HG02623 (cell line): ENCODE measurements around the gene PYGM.
A peak's percentile ranks its signal among the peaks of the same experiment; 100 is the strongest.

ENCODE experiments used
- ATAC-seq: cut with Tn5 transposase; IDR thresholded peaks from one replicate; pipeline ENCODE4 v1.9.1; 2021; ENCODE audit warnings: moderate library complexity; ENCODE audit not compliant: unreplicated experiment

Gene PYGM

DNA sequence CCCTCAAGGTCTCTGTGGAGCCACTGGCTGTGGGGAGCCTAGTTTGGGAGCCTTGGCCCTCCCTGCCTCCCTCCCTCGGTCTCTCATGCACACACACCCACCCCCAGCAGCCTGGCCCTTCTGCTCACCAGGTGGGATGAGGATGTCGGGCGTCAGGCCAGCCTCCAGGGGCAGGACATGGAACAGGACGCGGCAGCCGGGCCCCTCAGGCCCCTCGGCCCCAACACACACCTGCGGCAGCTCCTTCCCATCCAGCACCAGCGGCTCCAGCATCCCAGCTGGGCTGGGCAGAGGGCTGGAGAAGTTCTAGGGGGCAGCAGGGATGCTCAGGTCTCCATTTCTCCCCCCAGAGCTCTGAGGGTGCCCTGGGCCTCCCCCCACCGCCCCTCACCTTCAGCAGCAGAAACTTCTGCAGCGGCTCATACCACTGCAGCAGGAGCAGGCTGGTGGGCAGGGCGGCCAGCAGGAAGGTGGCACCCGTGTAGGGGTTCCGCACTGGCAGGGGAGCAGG, 32.1 kb upstream of the PYGM start:
- ATAC-seq, result no peak

DNA sequence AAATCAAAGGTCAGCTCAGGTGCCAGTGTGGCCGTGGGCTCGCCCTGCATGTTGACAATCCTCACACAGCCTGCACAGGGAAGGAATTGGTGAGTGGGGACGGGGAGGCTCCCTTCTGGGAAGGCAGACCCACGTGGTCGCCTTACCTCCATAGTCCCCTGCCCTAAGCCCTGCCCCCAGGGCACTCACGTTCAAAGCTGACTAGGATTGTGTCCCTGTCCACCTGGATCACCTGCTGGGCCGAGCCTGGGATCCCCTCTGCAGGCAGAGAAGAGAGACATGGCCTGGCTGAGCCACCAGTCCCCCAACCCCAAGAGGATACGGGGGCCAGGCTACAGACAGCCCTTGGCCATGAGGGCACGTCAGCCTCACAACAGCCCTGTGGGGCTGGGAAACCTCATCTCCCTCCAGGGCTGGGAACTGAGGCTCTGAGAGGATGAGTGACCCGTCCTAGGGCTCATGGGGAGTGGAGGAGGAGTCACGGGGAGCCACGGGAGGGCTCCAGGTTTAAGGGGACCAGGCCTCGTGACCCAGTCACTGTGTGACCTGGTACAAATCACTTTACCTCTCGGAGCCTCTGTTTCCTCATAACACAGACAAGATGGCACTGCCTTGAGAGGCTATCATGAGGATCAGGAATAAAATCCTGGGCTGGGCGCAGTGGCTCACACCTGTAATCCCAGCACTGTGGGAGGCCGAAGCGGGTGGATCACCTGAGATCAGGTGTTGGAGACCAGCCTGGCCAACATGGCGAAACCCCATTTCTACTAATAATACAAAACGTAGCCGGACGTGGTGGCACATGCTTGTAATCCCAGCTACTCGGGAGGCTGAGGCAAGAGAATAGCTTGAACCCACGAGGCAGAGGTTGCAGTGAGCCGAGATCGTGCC, 30.7 kb upstream of the PYGM start:
- no peak for ATAC-seq

- no peak for ATAC-seq
Observed at GRCh38 chr11:64789331-64790204, 29.8 kb upstream of the PYGM start.

GRCh38 chr11:64788321-64789215, 28.8 kb upstream of the PYGM start:
- ATAC-seq, result no peak

DNA sequence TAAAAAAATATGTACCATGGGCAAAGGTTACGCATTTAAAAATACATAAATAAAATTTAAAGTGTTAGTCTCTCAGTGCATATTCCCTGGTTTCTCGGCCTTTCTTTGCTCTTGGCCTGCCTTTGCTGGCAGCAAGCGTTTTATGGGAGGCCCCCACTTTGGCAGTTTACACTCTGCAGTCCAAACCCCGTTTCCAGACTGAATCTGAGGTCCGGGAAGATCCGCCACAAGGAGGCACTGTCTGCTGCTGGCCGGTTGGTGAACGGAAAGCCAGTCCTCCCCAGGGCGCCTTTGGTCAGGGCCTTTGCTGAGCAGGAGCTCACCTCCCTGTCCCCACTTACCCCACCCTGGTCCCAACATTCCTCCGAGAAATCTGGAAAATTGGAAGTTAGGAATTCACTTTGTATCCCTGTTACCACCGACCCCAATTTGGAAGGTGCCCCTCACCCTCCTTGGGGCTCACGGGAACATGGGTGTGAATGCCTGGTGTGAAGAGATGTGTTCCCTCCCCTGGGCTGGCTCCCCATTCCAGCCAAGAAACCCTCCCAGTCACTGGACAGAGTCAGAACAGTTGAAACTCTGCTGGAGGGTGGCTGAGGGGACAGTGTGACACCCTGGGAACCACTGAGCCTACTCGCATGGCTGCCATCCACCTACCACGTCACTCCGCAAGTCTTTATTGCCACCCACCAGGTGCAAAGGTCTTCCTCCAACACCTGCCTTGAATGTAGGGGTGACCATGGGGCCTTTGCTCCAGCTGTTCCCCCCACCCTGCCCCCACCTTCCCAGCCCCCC, 27.9 kb upstream of the PYGM start:
- ATAC-seq, result no peak

DNA sequence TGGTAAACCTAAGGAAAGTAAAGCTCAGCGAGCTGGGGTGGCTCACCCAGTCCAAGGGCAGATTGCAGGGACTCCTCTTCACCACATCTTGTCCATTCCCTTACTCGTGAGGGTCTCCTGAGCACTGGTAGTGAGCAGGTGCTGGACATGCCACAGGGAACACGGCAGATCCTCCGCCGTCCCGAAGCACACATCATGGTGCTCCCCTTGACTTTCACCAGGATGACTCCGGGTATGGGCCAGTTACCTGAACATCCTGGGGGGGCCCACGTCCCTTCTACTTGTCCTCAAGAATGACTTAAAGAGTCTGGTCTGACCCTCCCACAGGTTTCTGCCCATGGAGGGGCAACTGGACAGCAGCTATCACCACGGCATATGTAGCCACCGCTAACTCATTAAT, 26.5 kb upstream of the PYGM start:
- ATAC-seq, result no peak

- ATAC-seq, result no peak
Observed at GRCh38 chr11:64784813-64785581, 25.2 kb upstream of the PYGM start.

GRCh38 chr11:64778473-64779298, 18.9 kb upstream of the PYGM start, which contains the start of gene SF1:
SF1 (minus strand) TSS chr11:64778542; CDS start chr11:64778392, 150 bp downstream.
- ATAC-seq, result peak; percentile 78

DNA sequence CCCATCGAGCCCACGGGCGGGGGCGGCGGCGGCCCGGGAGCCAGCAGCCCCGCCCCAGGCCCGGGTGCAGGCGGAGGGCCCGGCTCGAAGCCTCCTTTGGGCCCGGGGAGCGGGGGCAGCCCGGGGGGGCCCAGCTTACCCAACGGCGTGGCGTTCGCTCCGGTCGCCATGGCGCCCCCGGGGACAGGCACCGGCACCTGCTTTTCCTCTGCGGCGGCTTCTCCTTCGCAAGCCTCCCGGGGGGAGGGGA, 18.4 kb upstream of the PYGM start:
- ATAC-seq, result peak; percentile 15

GRCh38 chr11:64777449-64778222, 17.9 kb upstream of the PYGM start:
- ATAC-seq, result no peak

- ATAC-seq, result no peak
Observed at GRCh38 chr11:64776875-64777274, 17.1 kb upstream of the PYGM start.

DNA sequence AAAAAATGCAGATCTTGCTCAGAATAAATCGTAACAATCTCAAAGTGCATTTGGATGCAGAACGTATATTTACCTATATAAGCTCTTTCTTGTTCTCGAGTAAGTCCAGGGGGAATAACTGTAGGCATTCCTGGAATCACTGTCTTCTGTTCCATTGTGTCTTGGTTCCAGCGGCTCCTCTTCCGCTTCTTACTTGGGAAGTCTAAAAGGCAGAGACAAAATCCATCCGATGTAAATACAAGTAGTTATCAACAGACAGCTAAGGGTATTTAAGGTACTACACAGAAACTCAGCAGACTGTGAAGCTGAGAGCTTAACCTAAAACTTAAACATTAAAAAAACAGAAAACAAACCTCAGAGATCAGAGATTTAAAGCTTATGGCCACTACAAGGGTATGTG, 16.7 kb upstream of the PYGM start:
- ATAC-seq, result no peak

- no peak for ATAC-seq
Observed at GRCh38 chr11:64774144-64774543, 14.4 kb upstream of the PYGM start.

DNA sequence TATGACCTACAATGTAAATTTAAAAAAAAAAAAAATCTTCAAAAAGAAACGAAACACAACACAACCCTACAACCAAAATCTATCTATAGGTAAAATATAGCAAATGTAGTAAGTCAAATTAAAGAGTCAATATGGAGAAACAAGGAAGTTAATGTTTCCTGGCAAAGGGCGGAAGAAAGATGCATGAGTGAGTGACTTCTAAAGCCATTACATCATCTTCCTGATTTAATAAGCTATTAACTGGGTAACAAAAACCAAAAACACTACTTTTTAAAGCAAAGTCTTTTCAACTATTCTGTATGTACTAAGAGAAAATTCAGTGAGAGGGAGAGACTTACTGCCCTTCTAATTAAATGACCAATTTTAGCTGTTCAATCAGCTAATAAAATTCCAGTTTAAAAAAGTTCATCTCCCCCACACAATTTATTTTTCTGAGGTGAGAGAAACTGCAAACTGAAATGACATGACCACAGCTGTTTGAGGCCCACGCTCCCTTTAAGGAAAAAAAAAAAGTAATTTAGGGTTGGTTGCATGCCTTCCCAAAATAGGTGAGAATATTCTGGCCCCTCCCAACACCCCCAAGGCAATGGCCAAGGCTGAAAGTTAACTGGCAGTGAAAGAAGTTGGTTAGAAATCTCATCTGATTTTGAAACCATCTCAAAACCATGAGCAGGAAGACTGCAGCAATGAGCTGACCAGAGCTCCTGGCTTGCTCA, 12.7 kb upstream of the PYGM start:
- ATAC-seq, result no peak

GRCh38 chr11:64771861-64772260, 12.1 kb upstream of the PYGM start:
- ATAC-seq, result no peak

- ATAC-seq, result no peak
Observed at GRCh38 chr11:64770120-64770519, 10.3 kb upstream of the PYGM start.

- ATAC-seq, result no peak
Observed at GRCh38 chr11:64769283-64769682, 9.5 kb upstream of the PYGM start.
